ENCODE measurements around the gene RPLP1. TPM values are rescaled to one million over a fixed set of nuclear protein-coding genes. Genes with fewer than 3 reads are reported as not detected.

The RPLP1 gene
- total and polyA plus RNA-seq, 9 of the 15 experiments (the other 6 are each of a cell fraction or from before 2014, with no cell fraction given), result 76.3 to 3,053 (median 847) TPM

- Histone ChIP-seq H3K36me3 (ENCODE audit: control insufficient read depth, insufficient read depth, low read length) (no peaks in the 10 kb centered on the region), H3K79me2 (ENCODE audit: control insufficient read depth, insufficient read depth, low read length) (no peaks in the 10 kb centered on the region), H3K27me3 (ENCODE audit: control insufficient read depth in 2 of 2, insufficient read depth in 2 of 2, low read length in 2 of 2) (peaks cover 0 to 29% of the 10 kb centered on the region in 2 experiments; a peak in 3 of 5 replicates), H3K9ac (ENCODE audit: insufficient read depth in 1 of 2, low read depth in 2 of 2, low read length in 2 of 2) (no peak overlapping the region), H3K9me1 (ENCODE audit: control insufficient read depth, insufficient read depth, low read length) (no peaks in the 10 kb centered on the region), H4K20me1 (replicated peaks; ENCODE audit: control insufficient read depth, insufficient read depth, low read length) (no peaks in the 10 kb centered on the region), H3K27ac (ENCODE audit: extremely low read depth, low read depth, low read length) (no peak overlapping the region), H3K9me3 (replicated peaks; ENCODE audit: control insufficient read depth, insufficient read depth, low read depth, low read length) (no peaks in the 10 kb centered on the region), H3K4me1 (replicated peaks in 1 of 2; ENCODE audit: control insufficient read depth in 2 of 2, insufficient read depth in 2 of 2, low read length in 2 of 2) (no peaks in the 10 kb centered on the region), H2AFZ (ENCODE audit: low read depth, low read length) (no peak overlapping the region), H3K4me2 (ENCODE audit: insufficient read depth, low read length) (no peak overlapping the region), H3K4me3 (no peak overlapping the region)
- 13% methylated on average over 15 of the region's 15 CpGs for WGBS (ENCODE audit: insufficient coverage, low coverage, missing lambda C conversion rate)
- intact Hi-C loops (cut with micrococcal nuclease) (no loop called here), in situ Hi-C loops (cut with MboI) (no loop called here)
- no TSS peak for BruUV-seq (replicated peaks)
- POLR2A ChIA-PET, result interaction anchor here (1.3 kb wide), 1 partner anchor 14 kb away, joined by 4 read pairs; no protein-coding TSS in a partner anchor
- CTCF ChIA-PET (ENCODE audit: low intra/inter-chr PET ratio), result no interaction called here
- ATAC-seq, result no peak
- no peak for DNase-seq (ENCODE audit: extremely low read depth in 1 of 4, low spot score in 3 of 4)
- FAIRE-seq, result no peak
- TF ChIP-seq CBX3 (IDR thresholded peaks at IDR 0.05; ENCODE audit: borderline replicate concordance in 1 of 2, low read length in 2 of 2), result no peak
- TF ChIP-seq CBX2 (IDR thresholded peaks at IDR 0.05; ENCODE audit: insufficient read depth, low read length, poor library complexity, severe bottlenecking), result no peak
- TF ChIP-seq, protein P1, sequence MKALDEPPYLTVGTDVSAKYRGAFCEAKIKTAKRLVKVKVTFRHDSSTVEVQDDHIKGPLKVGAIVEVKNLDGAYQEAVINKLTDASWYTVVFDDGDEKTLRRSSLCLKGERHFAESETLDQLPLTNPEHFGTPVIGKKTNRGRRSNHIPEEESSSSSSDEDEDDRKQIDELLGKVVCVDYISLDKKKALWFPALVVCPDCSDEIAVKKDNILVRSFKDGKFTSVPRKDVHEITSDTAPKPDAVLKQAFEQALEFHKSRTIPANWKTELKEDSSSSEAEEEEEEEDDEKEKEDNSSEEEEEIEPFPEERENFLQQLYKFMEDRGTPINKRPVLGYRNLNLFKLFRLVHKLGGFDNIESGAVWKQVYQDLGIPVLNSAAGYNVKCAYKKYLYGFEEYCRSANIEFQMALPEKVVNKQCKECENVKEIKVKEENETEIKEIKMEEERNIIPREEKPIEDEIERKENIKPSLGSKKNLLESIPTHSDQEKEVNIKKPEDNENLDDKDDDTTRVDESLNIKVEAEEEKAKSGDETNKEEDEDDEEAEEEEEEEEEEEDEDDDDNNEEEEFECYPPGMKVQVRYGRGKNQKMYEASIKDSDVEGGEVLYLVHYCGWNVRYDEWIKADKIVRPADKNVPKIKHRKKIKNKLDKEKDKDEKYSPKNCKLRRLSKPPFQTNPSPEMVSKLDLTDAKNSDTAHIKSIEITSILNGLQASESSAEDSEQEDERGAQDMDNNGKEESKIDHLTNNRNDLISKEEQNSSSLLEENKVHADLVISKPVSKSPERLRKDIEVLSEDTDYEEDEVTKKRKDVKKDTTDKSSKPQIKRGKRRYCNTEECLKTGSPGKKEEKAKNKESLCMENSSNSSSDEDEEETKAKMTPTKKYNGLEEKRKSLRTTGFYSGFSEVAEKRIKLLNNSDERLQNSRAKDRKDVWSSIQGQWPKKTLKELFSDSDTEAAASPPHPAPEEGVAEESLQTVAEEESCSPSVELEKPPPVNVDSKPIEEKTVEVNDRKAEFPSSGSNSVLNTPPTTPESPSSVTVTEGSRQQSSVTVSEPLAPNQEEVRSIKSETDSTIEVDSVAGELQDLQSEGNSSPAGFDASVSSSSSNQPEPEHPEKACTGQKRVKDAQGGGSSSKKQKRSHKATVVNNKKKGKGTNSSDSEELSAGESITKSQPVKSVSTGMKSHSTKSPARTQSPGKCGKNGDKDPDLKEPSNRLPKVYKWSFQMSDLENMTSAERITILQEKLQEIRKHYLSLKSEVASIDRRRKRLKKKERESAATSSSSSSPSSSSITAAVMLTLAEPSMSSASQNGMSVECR (CRISPR knock-in tag; IDR thresholded peaks at IDR 0.05), result no peak
- TF ChIP-seq ELF4 (CRISPR knock-in tag; IDR thresholded peaks at IDR 0.05), result no peak
- TF ChIP-seq SMARCE1 (IDR thresholded peaks at IDR 0.05), result no peak
- TF ChIP-seq ZKSCAN8 (CRISPR knock-in tag; IDR thresholded peaks at IDR 0.05), result no peak
- TF ChIP-seq, protein P2, sequence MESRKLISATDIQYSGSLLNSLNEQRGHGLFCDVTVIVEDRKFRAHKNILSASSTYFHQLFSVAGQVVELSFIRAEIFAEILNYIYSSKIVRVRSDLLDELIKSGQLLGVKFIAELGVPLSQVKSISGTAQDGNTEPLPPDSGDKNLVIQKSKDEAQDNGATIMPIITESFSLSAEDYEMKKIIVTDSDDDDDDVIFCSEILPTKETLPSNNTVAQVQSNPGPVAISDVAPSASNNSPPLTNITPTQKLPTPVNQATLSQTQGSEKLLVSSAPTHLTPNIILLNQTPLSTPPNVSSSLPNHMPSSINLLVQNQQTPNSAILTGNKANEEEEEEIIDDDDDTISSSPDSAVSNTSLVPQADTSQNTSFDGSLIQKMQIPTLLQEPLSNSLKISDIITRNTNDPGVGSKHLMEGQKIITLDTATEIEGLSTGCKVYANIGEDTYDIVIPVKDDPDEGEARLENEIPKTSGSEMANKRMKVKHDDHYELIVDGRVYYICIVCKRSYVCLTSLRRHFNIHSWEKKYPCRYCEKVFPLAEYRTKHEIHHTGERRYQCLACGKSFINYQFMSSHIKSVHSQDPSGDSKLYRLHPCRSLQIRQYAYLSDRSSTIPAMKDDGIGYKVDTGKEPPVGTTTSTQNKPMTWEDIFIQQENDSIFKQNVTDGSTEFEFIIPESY (CRISPR knock-in tag; IDR thresholded peaks at IDR 0.05), result no peak
Observed at GRCh38 chr15:69498282-69498681, 45.7 kb downstream of the RPLP1 start.

All from K562 (cell line).